HG02981 (cell line): ENCODE measurements around the gene MACF1.
"Not testable (repeated sequence)": the region's sequence is repeated elsewhere in the genome, so short reads cannot be mapped to it uniquely, and the experiment has no call there.

Source experiments
- ATAC-seq: cut with Tn5 transposase; IDR thresholded peaks from one replicate; pipeline ENCODE4 v1.9.1; 2021; ENCODE audit warnings: mild to moderate bottlenecking, moderate library complexity; ENCODE audit not compliant: unreplicated experiment

Gene MACF1, protein sequence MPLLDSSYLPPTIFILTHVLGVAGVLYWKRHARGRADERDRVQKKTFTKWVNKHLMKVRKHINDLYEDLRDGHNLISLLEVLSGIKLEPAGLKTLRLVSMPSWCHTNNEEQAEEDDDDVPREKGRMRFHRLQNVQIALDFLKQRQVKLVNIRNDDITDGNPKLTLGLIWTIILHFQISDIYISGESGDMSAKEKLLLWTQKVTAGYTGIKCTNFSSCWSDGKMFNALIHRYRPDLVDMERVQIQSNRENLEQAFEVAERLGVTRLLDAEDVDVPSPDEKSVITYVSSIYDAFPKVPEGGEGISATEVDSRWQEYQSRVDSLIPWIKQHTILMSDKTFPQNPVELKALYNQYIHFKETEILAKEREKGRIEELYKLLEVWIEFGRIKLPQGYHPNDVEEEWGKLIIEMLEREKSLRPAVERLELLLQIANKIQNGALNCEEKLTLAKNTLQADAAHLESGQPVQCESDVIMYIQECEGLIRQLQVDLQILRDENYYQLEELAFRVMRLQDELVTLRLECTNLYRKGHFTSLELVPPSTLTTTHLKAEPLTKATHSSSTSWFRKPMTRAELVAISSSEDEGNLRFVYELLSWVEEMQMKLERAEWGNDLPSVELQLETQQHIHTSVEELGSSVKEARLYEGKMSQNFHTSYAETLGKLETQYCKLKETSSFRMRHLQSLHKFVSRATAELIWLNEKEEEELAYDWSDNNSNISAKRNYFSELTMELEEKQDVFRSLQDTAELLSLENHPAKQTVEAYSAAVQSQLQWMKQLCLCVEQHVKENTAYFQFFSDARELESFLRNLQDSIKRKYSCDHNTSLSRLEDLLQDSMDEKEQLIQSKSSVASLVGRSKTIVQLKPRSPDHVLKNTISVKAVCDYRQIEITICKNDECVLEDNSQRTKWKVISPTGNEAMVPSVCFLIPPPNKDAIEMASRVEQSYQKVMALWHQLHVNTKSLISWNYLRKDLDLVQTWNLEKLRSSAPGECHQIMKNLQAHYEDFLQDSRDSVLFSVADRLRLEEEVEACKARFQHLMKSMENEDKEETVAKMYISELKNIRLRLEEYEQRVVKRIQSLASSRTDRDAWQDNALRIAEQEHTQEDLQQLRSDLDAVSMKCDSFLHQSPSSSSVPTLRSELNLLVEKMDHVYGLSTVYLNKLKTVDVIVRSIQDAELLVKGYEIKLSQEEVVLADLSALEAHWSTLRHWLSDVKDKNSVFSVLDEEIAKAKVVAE (N-terminal part only)

DNA sequence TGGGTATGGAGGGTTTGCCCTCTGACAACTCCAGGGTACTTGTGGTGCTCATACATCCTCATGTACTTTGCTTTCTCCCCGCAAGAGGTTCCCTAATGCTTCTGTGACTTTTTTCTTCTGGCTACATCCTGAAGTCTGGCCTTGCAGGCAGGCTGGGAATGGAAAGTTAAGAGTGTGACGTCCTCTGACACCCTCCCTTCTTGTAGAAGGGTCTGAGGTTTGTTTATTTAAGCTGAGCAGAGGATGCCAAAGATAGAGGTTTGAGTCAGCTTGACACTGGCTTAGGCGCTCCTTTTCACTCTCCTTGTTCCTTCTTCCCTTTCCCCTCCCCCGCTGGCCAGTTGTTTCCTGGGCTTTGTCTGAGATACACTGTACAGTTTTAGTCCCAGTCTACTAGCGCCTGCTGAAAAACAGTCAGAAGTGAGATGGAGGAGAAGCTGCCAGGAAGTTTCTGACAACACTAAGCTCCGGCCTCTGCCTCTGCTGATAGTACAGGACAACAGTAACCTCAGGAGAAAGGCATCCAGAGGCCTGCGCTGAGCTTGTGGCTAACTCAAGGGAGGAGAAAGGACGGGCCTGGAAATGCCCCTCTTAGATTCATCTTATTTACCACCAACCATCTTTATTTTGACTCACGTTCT is at the start of gene MACF1:
Gene MACF1 (plus strand): TSS at position 255 of the 641 bp plus-strand sequence. CDS start 328 bp downstream, at position 583.
- ATAC-seq: no peak

DNA sequence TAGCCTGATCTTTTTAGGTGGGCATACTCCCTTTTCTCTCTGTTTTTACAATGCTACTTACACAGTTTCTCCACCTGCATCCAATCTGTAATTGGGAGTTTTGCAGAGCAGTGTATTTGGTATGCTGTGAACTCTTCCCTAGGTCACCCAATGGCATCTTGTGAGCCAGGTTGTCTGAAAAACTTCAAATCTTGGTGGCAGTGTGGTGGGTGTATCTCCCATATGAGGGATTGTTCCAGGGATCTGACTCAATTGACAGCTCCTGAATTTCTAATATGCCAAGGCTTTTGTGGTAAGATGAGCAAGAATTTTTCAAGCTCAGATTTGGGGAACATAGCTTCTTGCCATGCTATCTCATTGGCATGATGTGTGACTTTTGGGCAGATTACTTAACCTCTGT is 47.2 kb upstream of the MACF1 start:
- ATAC-seq: no peak

DNA sequence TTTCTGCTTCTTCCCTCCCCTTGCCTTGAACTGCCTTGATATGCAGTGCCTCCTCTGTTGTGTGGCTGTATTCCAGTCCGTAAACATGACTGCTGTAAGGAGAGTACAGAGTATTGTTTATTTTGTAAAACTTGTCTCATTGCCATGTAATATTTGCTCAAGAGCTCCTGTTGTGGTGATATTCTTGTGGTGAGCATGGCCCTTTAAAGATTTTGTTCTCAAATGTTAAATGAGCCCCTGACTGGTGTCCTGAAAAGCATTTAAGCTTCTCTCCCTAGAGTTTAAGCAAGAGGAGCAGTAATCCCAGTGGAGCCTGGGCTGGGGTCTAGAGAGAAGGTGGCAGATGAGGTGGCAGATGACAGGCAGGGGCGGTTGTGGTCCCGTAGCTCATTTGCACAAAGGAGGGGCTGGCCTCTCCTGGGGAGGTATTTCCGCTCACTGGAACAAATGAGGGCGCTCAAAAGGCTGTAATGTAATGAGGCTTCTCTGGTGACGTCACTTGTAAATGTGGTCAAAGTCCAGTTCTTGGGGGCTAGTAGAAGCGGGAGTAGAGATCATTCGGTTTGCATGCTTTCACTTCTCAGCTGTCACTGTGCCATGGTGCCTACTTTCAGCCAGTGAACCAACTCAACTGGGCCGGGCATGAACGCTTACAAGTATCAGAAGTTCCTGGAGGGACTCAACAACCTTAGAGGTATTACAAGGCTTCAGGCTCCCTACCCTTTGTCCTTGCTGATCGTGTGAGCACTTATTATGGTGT is 46.0 kb upstream of the MACF1 start:
- ATAC-seq: no peak

DNA sequence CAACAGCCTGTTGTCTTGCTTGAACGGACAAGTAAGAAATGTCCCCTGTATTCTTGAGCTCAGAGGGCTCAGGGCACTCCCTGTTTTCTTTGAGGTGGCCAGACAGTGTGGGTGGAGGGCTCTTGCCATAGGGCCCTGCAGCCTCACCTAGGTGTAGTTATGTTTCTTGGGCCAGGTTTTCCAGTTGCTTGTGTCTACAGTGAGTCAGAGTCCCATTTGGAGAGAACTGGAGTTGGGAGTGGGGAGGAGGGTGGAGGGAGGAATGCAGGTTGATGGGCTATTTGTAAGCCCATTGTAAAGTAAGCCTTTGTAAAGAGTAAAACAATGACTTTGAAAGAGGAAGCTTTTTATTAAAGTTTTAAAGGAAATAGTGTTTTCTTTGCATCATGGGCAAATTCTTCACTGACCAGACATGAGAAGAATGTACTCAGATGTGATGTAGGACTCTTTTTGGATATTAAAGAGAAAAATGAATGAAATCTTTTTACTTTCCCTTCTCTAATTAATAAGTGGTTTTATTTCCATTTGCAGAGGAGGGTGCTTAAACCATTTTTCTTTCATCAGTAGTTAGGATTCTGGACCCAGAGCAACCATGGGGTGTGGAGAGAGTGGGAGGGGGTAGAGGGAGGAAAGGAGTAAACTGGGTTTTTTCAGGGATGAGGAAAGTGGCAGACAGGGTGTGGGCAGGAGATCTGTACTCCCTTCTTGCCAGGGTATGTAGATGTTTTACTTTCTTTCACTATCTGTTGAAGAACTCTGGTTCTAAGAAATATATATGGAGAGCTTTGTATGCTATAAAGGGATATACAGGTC is 45.1 kb upstream of the MACF1 start:
- no peak for ATAC-seq

DNA sequence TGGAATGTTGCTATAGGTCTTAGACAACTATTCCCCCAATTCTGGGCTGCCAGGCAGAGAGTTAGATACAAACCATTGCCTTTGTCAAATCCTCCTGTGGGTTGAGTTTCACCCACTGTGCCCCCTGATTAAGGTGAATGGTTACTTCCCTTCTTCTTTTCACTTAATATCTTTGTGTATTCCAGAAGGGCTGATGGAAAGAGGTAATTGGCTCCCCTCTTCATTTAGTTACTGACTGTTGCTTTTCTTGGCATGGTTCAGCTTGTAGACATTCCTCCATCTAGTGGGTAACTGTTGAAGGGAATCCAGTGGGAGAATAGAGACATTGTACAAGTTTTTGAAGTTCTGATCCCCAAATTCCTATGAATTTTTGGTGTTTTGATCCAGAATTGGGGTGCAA is 43.8 kb upstream of the MACF1 start:
- ATAC-seq: no peak

DNA sequence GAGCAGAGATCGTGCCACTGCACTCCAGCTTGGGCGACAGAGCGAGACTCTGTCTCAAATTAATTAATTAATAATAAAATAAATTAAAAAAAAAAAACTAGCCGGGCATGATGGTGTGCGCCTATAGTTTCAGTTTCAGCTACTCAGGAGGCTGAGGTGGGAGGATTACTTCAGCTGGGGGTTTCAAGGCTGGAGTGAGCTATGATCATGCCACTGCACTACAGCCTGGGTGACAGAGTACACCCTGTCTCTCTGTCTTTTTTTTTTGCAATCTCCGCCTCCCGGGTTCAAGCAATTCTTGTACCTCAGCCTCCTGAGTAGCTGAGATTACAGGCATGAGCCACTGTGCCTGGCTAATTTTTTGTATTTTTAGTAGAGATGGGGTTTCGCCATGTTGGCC is 42.7 kb upstream of the MACF1 start:
- not testable (repeated sequence) for ATAC-seq

DNA sequence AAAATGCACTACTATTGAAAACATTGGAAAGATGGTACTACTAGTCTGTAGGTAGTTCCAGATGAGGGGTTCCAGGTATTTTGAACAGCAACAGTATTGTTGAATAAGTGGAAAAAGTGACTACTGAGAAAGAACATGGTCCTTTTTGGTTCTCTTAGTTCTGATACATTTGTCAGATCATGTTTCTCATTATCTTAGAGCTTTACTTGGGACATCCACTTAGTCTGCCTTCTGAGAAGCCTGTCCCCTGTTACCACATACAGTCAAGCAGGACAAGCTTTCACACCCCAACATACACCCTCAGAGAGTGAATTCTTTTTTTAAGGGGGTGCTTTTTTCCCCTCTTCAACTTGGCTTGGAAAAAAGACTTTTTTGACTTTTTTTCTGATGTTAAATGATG is 41.0 kb upstream of the MACF1 start:
- no peak for ATAC-seq

DNA sequence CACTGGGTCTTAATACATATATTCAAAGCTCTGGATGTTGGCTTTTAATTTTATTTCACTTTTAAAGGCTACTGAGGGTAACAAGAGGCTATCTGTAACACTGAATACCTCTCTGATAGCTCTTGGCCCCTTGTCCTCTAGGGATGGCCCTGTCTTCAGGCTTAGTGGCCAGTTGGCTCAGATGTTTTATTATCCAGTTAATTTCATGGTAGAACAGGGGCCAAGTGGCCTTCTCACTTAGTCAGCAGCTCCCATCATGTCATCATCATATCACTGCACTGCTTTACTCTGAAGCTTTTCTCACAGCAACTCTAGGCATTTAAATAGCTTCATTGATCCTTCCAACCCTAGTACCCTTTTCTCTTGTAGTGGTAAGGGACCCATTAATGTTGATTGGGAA is 40.2 kb upstream of the MACF1 start:
- ATAC-seq: no peak

DNA sequence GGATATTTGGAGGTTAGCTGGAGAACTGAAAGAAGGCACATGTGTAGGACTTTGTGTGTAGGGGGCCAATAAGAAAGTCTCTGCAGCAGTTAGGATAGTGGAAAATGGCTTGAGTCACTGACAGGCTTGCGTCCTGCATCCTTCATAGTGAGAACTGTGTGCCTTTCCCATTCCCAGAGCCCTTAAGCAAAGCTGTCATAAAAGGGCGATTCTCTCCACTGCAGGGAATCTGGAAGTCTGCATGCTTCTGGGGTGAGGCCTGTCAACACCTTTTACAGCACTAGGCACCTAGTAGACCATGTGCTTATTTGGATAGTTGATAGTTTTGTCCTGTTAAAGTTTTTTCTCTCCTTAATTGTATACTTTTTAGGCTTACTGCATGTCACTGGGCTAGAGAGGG is 39.4 kb upstream of the MACF1 start:
- no peak for ATAC-seq

DNA sequence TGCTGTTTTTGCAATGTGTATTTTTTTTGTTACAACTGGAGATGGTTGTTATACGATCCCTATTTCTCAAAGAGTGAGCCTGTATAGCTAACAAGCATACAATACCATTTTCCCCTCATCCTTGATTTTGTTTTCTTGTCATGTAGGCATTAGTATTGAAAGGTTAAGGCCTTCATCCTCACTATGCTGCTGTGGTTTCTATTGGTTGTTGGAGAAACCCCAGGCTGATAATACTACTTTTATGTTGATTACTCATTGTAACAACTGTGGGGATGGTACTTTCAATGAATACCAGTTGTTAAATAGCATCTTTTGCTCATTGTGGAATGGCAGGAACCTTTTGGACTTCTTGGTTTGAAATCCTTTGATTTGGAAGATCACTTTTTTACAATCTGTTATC is 39.0 kb upstream of the MACF1 start:
- no peak for ATAC-seq

DNA sequence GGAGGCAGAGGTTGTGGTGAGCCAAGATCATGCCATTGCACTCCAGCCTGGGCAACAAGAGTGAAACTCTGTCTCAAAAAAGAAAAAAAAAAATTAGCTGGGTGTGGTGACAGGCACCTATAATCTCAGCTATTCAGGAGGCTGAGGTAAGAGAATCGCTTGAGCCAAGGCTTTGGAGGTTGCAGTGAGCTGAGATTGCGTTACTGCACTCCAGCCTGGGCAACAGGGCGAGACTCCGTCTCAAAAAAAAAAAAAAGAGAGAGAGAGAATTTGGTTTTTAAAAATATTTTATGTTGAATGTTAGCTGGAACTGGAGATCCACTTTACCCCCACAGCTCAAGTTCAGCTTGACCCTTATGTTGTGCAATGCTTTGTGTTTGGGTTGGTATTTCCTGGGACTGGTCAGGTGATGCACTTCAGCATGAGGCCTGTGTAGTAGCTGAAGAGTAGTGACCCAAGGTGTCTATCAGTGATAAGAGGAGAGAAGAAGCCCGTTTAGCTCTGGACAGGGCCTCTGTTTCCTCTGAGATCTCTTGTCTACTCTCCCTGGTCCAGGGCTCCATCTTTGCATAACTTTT is 36.8 kb upstream of the MACF1 start:
- no peak for ATAC-seq

DNA sequence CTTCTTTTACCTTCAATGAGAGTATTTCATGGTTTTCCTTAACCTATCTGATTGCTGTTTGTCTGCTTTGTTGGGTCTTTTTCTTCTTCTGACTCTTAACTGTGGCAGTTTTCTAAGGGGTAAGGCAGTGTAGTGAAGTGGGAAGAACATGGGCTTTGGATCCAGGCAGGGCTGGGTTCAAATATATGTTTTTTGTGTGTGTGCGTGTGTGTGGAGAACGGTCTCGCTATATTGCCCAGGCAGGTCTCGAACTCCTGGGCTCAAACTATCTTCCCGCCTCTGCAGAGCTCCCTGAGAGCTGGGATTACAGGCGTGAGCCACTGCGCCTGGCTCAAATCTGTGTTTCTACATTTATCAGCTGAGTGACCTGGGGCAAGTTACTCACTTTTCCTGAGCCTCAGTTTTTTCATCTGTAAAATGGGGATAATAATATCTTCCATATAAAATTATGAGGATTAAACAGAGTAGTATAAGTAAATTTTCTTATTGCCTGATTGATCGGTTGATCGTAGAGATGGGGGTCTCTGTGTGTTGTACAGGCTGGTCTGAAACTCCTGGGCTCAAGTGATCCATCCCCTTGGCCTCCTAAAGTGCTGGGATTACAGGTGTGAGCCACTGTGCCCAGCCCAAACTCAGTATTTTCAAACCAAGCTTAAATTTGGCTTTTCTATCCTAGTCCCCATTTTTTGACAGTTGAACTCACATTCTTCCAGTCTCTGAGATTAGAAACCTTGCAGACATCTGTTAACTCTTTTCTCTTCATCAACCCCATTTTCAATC is 36.0 kb upstream of the MACF1 start:
- ATAC-seq: no peak

DNA sequence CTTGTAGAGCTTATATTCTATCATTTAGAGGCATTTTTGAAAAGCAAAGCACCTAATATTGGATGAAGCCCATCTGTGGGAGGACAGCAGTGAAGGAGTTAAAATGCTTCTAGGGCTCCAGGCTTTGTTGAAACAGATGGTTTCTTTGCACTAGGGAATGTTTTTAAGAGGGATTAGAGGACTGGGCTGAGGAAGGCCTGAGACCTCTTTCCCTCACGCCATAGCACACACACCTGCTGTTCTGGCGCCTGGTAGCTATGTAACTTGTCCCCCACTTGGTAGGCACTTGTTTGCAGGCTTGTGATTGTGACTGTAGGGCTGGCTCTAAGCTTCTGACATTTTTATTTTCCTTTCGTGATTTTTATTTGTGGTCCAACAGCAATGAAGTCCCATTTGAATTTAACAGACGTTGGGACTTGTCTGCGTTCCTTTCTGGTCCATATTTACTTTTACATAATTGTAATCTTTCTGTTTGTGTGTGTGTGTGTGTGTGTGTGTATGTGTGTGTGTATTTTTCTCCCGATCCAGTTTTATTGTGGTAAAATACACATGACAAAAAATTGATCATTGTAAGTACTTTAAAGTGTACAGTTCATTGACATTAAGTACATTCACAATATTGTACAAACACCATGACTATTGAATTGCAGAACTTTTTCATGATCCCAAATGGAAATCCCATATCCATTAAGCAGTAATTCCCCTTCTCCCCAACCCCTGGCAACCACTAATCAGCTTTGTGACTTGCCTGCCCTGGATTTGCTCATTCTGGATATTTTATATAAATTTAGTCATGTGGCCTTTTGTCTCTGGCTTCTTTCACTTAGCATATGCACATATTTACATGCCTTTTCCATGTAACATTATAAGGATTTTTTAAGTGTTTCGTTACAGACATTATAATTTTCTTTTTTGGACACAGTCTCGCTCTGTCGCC is 33.5 kb upstream of the MACF1 start:
- ATAC-seq: no peak

DNA sequence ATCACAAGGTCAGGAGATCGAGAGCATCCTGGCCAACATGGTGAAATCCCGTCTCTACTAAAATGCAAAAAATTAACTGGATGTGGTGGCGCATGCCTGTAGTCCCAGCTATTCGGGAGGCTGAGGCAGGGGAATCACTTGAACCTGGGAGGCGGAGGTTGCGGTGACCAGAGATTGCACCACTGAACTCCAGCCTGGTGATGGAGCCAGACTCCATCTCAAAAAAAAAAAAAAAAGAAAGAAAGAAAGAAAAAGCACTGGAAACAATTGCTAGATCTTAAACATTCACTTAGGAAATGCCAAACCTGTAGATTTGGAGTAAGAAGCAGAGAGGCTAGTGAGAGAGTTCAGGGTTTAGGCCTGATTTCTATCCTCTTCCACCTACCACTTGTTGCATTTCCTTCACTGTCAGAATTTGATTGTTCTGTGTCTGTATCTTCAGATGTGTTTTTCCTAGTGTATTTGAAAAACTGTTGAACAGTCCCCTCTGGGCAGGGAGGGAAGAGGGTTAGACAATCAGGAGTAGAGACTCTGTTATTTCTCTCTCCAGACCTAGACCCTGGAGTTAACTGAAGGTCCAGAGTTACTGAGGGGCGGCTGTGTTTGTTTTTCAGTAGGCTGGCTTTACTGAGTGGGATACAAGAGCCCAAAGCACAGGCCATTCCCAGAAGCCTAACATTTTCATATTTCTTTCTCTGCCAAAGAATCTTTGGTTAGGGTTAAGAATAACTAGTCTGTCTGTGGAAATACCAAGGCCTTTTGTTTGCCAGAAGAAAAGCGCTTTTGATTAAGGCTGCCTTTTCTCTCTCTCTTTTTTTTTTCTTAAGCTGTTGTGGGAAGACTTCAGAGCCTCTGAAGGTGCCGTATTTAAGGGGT is 31.1 kb upstream of the MACF1 start:
- ATAC-seq: no peak

DNA sequence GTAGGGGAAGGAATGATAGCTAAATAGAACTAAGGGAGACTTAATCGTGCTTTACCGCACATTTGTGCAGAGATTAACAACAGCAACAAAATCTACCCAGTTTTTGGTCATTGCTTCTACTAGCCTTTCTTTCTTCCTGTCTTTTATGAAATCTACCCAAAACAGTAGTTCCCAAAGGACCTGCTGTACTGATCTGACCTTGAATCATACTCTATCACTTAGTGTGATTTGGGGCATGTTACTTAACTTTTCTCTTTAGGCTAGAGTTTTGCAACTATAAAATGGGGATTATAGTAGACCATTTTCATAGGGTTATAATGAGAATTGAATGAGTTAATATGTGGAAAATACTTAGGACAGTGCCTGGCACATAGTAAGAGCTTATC is 30.5 kb upstream of the MACF1 start:
- ATAC-seq: no peak
